HG02588 (cell line): Measurements from ENCODE around the gene MTMR10.

Experiments
- ATAC-seq: cut with Tn5 transposase; IDR thresholded peaks from one replicate; pipeline ENCODE4 v1.9.1; 2021; ENCODE audit warnings: mild to moderate bottlenecking, moderate library complexity; ENCODE audit not compliant: unreplicated experiment

Gene MTMR10

DNA sequence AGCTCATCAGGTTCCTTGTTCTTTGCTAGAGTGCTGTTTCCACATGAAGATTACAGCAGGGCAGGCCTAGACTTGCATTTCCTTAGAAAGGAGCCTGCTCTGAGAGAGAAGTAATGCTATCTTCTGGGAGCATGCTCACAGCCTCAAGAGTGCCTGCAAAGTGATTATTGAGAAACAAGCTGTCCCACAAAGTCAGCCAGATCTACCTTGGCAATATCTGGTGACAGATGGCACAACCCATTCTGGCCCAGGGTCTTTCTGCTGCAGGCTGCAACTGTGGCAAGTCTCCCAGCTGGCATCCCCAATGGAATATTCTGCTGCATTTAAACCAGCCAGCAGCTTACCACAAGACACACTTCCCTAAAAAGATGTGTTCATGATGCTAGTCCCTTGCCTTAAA lies 29.3 kb downstream of the MTMR10 start:
- no peak for ATAC-seq

DNA sequence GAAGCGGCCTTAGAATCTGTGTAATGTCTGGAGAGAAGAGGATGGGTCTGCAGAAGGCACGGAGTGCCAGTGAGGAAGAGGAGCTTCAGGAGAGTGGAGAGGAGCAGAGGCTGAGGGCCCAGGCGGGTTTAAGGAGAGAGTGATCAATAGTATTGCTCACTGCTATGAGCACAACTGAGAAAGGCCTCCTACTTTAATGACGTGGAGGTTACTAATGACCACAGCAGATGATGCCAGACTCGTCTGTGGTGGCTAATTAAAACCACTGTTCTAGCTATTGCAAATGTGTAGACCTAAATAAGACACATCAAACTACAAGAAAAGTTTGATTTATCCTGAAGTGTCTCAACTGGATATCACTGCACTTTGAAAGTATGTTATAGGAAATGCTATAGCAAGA lies 33.2 kb downstream of the MTMR10 start:
- no peak for ATAC-seq

DNA sequence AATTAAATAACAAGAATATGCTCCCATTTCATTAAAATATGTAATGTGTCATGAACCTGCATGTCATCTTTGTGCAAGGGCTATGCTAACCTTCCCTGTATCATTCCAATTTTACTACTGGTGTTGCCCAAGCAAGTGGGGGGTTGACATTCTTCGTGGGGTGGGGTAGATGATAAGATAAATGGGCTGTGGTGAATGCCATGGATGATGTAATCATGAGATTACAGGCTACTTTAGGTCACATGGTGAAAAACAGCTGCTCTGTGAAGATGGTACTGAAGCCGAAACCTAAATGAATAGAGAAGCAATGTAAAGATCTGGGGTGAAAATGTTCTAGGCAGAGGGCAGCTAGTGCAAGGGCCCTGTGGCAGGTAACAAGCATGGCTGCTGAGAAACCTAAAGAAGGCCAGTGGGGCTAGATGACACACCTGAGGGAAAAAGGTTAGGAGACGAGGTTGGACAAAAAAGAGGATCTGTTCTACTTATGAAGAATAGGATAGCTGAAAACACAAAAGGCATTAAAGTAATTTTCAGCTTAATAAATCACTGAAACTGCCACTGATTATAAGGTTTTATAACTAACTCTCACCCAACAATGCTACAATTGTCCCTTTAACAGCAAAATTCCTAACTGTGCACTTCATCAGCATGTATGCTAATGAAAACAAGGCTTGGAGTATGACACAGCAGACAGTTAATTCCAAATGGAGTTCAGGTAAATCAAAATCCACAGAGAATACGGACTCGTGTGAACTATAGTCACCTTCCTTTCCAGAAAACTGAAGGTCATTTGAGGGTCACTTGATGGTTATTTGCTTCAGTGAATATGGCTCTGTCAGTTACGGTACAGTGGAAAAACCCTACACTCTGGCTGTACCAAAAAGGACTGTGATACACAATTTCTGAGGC lies 35.0 kb downstream of the MTMR10 start:
- ATAC-seq: no peak

DNA sequence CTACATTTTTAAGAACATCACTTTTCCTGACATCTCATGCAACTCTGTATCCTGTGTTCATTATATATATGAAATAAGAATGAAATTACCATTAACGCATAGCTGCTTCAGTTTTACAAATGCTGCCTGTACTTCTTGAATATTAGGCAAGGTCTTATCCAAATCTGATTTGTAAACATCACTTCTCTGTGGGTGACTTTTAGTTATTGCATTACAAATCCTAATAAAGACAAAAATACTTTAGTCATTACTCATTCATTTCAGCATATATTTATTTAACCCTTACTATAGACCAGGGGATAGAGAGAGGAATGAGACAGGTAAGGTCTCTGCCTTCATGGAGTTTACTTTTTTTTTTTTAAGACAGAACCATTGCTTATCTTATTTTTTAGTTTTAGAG lies 36.8 kb downstream of the MTMR10 start:
- ATAC-seq: no peak

DNA sequence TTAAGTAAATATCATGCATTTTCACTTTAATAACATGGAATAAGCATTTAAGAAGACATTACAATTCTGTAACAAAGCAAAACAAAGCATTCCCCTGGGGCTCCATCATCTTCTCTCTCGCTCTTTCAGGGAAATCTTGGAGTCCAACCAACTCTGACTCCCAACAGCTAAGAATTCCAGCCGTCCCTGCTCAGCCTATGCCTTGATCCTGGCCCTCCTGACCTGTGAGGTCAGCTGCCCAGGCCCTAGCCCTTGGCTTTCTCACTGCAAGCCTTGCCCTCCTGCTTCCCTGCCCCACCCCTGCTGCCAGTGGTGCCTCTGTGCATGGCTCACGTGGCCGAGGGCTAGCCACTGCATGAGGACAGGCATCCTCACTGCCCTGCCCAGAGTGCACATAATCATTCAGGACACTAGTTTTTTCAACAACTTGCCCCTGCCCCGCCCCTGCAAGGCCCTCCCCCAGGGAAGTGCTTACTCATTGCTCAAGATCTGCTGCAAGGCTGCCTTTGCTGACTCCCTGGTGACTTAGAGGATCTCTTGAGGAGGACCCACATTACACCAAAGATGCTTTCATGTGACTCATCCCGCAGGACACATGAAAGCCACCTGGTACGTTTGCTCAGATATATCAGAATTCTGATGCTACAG lies 37.6 kb downstream of the MTMR10 start:
- ATAC-seq: no peak

DNA sequence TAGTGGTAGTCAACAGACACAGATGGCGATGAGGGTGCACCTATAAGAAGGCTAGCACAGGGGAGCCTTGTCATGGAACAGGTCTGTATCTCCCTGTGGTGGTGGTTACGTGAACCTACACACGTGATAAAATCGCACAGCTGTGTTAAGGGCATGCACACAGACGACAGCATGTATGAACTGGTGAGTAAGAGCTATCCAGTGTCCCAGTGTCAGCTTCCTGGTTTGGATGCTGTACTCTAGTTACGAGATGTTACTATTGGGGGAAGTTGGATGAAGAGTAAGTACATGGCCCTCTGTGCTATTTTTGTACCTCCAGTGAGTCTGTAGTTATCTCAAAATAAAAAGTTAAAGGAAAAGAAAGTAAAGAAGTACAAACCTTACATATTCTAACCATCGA lies 38.2 kb downstream of the MTMR10 start:
- no peak for ATAC-seq

DNA sequence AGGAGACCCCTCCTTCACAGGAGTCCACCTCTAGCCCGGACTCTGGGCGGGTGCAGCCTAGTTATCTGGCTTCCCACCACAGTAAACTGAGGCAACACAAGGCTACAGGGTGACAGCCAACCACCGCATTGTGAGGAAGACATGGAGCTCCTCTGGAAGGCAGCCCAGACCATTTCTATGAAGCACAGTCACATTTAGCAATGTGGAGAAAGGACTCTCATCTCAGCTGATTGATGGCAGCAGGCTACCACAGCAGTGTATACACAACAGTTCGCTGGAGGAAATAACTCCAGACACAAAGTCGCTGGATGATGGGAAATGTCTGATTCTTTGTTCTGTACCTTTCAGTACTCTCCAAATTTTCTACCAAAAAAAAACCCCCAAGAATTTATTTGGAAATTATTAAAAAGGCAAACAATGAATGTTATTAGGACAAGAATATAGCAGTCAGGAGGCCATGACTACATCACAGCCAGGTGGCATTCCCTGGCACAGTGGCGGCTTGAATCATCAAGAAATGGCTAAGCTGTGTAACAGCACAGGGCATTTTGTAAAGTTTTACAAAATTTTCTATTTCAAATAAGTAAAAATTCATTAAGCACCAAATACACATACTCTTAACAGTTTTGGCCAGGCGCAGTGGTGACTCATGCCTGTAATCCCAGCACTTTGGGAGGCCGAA lies 47.6 kb downstream of the MTMR10 start:
- no peak for ATAC-seq

DNA sequence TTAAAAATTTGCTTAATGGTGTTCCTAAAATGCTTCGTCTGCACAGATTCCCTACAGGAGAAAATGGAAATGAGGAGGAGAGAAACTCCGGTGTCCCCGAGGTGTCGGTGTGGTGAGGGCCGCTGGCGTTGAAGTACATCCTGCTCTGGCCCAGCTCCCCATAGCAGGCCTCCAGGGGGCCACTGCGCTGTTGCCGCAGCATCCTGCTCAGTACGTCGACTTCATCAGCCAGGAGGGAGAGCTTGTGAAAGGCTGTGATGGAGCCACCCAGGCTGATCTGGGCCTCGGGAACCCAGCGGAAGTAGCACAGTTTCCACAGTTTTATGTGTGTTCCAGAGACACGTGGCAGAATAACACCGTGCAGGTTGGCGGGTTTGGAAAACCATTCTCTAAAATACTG lies 49.9 kb downstream of the MTMR10 start:
- ATAC-seq: no peak

DNA sequence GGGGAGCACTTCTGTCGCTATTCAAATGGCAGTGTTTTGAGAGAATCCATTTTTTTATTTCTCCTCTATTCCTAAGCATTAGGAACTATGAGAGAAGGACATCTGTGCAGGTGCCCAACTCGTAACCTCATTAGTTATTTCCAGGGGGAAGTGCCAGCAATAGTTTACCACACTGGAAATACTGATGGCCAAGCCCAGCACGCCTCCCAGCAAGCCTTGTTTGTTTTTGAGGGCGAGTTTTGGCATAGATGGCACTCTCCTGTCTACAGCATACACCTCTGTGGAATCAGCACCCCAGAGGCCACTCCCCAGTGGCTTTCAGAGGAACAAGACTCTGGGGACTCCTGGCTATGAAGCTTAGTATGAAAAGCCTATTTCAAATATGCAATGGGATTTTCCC lies 51.1 kb downstream of the MTMR10 start:
- no peak for ATAC-seq

DNA sequence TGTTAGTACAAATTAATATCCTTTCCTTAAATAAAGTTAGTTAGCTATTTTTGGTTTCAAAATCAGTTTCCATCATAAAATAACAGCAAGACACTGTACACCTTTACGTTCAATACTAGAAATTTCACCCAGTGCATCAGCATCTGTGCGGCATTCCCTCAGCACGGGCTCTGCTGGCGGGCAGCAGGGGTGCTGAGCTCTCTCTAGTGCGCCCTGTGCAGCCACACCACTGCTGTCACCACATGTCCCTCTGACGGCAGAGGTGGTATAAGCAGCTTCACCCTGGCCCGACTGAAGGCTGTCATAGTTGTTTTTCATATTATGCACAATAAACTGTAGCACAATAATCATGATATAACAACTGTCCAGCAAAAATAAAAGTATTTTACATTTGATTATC lies 52.3 kb downstream of the MTMR10 start:
- ATAC-seq: no peak

DNA sequence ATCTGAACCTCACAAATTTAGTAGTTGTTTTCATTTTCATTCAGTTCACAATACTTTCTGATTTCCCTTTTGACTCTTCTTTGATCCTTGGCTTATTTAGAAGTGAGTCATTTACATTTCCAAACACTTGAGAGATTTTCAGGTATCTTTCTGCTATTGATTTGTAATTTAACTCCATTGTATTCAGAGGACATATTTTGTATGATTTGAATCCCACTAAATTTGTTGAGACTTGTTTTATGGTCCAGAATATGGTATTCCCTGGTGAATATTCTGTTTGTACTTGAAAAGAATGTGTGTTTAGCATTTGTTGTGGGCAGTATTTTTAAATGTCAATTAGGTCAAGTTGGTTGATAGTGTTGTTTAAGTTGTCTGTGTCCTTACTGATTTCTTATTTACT lies 58.1 kb downstream of the MTMR10 start:
- no peak for ATAC-seq

DNA sequence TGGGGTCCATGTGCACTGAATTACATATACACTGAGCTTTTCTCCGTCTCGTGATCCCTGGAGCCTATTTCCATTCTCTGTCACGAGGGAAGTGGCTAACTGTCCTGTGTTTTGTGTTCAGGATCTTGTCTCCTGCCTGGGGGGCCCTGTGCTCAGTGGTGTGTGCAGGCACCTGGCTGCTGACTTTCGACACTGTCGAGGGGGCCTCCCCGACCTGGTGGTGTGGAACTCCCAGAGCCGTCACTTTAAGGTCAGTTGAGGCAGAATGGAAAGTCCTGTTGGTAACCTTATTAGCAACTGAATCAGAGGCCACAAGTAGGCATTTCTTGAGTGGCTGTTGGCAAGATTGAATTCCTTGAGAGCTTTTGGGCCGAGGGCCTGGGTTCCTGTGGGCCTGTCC lies 61.0 kb downstream of the MTMR10 start:
- no peak for ATAC-seq

DNA sequence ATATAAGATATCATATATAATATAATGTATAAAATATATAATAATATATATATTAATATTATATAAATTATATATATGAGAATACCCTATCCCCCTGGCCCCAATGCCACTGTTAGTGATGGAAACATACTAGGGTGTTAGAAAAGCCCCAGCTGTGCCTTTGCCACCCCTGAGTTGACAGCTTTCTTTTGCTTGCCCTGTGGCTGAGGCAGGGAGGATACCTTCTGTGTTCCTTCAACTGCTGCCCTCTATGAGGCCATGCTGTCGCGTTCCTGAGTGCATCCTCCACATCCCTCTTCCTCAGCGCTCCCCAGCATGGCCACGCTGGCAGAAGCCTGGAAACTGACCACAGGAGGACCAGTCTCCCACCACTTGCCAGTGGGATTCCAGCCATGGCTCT lies 61.4 kb downstream of the MTMR10 start:
- ATAC-seq: no peak

DNA sequence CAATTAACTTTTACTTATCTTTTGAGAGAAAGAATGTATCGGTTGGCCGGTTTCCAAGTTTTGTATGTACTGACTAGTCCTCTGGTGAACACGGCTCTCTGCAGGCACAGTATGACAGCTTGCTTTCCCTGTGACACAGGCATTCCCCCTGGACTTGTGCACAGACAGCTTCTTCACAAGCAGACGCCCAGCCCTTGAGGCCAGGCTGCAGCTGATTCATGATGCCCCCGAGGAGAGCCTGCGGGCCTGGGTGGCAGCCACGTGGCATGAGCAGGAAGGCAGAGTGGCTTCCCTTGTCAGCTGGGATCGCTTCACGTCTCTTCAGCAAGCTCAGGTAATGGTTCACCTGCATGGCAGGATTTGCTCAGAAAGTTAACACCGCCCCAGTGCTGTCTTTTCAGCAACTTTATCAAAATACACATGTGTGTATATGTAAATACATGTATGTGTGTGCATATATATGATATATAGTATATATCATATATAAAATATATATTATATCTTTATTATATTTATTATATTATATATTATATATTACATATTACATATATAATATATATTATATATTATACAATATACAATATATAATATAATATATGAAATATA lies 62.3 kb downstream of the MTMR10 start:
- no peak for ATAC-seq

DNA sequence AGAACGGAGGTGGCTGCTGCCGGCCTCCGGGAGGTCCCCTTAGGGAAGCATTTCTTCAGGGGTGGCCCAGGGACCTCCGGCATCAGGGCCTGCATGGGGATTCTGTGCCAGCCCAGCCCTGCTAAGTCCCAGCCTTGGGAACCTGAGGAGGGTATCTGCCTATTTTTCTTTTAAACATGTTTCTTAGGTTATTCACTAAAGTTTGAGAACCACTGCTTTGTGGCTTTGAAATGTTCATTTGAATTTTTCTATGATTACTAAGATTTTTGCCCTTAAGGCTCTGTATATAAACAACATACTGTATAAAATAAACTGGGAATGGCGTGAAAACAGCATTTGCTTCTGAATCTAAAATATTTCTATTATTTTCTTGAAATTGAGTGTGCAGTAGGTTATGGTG lies 63.4 kb downstream of the MTMR10 start:
- ATAC-seq: no peak

DNA sequence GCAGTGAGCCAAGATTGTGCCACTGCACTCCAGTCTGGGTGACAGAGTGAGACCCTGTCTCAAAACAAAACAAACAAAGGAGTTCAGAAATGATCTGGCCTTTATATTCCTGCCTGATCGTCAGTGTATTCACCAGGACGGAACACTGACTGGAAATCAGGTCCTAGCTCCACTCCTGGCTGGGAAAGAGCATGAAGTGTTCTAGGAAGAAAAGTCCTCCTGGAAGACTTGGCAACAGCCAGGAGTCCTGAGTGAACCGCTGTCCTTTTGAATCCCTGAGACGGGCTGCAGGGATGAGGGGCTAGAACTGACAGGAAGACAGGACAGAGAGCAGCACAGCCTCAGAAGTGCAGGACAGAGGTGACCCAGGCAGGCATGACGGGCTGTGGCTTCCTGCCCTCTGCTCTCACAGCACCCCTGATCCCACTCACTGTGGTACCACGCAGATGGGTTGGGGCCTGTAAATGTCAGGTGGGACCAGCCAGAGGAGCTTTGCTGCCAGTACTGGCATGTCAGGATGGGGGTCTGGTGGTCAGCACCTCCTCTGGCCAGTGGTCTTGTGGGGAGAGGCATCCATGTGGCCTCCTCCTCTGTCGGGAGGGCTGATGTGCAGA lies 64.2 kb downstream of the MTMR10 start:
- no peak for ATAC-seq

DNA sequence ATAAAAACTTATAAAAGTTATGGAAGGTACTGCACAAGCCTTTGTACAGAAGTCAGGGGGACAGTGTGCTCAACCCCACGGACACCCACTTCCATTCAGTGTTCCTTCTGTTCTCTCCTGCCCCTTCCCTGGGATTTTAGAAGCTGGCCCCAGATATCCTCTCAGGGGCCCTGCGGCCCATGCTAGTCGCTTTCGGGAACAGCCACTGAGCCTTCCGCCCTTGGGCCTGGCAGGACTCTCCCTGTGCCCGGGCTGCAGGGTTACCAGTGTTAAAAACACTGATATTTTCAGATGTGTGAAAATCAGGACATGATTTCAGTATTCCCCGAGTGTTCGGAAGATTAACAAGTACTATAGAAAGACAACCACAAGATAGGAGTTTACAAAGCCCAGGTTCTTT lies 65.3 kb downstream of the MTMR10 start:
- ATAC-seq: no peak

DNA sequence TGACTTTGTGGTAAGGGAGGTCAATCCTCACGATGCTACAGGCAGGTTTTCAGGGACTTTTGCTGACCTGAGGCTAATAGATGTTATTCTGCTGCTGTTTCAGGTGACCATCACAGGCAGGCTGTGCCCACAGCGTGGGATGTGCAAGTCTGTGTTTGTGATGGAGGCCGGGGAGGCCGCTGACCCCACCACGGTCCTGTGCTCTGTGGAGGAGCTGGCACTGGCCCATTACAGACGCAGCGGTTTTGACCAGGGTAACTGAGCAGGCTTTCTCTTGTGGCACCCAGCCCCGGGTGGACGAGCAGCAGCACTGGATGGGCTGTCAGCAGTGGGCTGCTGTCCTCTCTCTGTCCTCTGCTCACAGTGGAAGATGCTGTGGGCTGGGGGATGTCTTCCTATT lies 65.7 kb downstream of the MTMR10 start:
- ATAC-seq: no peak

DNA sequence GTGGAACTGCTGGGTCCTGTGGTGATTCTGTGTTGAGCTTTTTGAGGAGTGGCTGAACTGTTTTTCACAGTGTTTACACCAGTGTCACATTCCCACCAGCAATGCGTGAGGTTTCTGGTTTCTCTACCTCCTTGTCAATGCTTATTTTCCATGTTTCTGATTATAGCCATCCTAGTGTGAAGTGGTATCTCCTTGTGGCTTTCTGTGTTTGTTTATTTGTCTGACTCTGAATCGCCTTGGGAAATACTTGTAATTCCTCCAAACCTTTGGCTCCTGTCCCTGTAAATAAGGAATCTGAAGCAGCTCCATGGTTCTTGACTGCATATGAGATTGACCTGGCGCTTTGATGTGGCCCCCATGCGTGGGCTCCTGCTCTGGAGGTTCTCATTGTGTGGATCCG lies 67.1 kb downstream of the MTMR10 start:
- no peak for ATAC-seq

DNA sequence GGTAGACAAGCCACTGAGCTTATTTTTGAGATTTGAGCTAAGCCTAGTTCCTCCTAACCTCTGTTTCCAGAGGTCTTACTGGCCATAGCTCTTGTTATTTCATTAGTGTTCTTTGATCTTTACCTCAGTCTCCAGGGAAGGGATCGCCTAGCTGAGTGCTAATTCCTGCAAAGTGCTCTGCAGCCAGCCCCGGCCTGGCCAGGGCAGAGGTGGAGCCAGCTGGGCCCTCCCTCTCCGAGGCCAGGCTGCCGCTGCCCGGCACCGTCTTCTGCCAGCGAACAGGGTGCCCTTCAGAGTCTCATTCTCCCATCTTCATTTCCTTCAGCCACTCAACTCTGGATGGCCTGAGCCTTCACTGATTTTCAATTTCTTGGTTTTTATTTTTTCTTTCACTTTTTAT lies 68.0 kb downstream of the MTMR10 start:
- ATAC-seq: no peak
